ENCODE results near the gene KTN1.

Gene KTN1

GRCh38 chr14:55572578-55572977 lies 7.4 kb upstream of the KTN1 start:
- DNase-seq (ENCODE audit: insufficient read length, low spot score) (no peak), FAIRE-seq (no peak)
- no peak for TF ChIP-seq CTCF (IDR thresholded peaks at IDR 0.05; ENCODE audit: insufficient read depth, missing control alignments)

- TF ChIP-seq CTCF (IDR thresholded peaks at IDR 0.05; ENCODE audit: insufficient read depth, missing control alignments) = no peak
- FAIRE-seq (no peak), DNase-seq (ENCODE audit: insufficient read length, low spot score) (no peak)
These were observed 5.0 kb upstream of the KTN1 start for GRCh38 chr14:55574988-55575387.

- no peak for TF ChIP-seq CTCF (IDR thresholded peaks at IDR 0.05; ENCODE audit: insufficient read depth, missing control alignments)
- no peak for FAIRE-seq
- no peak for DNase-seq (ENCODE audit: insufficient read length, low spot score)
These were observed 2.8 kb upstream of the KTN1 start for GRCh38 chr14:55577229-55577628.

- DNase-seq (ENCODE audit: insufficient read length, low spot score) = no peak
- FAIRE-seq = peak; percentile 6
These were observed 1.5 kb upstream of the KTN1 start for GRCh38 chr14:55578511-55578910.

GRCh38 chr14:55580470-55581341 lies 699 bp downstream of the KTN1 start:
- no peak for TF ChIP-seq CTCF (IDR thresholded peaks at IDR 0.05; ENCODE audit: insufficient read depth, missing control alignments)
- DNase-seq (ENCODE audit: insufficient read length, low spot score) (no peak), FAIRE-seq (no peak)

More at GRCh38 chr14:55578511-55578910, 1.5 kb upstream of the KTN1 start:
- no peak for TF ChIP-seq CTCF (IDR thresholded peaks at IDR 0.05; ENCODE audit: insufficient read depth, missing control alignments)

GRCh38 chr14:55581342-55581771 lies 1.4 kb downstream of the KTN1 start:
- DNase-seq (ENCODE audit: insufficient read length, low spot score) (no peak), FAIRE-seq (no peak)
- TF ChIP-seq CTCF (IDR thresholded peaks at IDR 0.05; ENCODE audit: insufficient read depth, missing control alignments) = no peak

GRCh38 chr14:55582746-55583145 lies 2.7 kb downstream of the KTN1 start:
- DNase-seq (ENCODE audit: insufficient read length, low spot score) = no peak
- TF ChIP-seq CTCF (IDR thresholded peaks at IDR 0.05; ENCODE audit: insufficient read depth, missing control alignments) = no peak
- FAIRE-seq = no peak

Measured in D721Med (cell line).